Neural progenitor cell (in vitro differentiated cells): Measurements from ENCODE around the gene TYSND1. TPM values are rescaled to one million over a fixed set of nuclear protein-coding genes. Genes with fewer than 3 reads are reported as not detected.

Experiments
- DNase-seq: peaks from one replicate; pipeline ENCODE4 v3.0.0-alpha.2; 2016; ENCODE audit warnings: low spot score
- H2AFZ ChIP-seq: fragments of 200-600 bp; sonication (generic); replicated peaks from 2 replicates; pipeline ENCODE4 v1.6.1; 2016; ENCODE audit warnings: antibody characterized with exemption
- H3F3A ChIP-seq: fragments of 200-600 bp; sonication (generic); 2 replicates; pipeline ENCODE4 v1.6.1; 2016; ENCODE audit warnings: antibody characterized with exemption, low read depth
- H3K27ac ChIP-seq: fragments of 200-600 bp; sonication (generic); 2 replicates; pipeline ENCODE4 v1.5.1; 2016; ENCODE audit warnings: mild to moderate bottlenecking
- H3K27me3 ChIP-seq: fragments of 200-600 bp; sonication (generic); 2 replicates; pipeline ENCODE4 v1.6.1; 2016; ENCODE audit warnings: mild to moderate bottlenecking, moderate library complexity
- H3K36me3 ChIP-seq: fragments of 200-600 bp; sonication (generic); 2 replicates; pipeline ENCODE4 v1.5.1; 2016
- H3K4me1 ChIP-seq: fragments of 200-600 bp; sonication (generic); 2 replicates; pipeline ENCODE4 v1.6.1; 2016; ENCODE audit warnings: mixed run types
- H3K4me2 ChIP-seq: fragments of 200-600 bp; sonication (generic); 2 replicates; pipeline ENCODE4 v1.6.1; 2016
- H3K4me3 ChIP-seq: fragments of 200-600 bp; sonication (generic); 2 replicates; pipeline ENCODE4 v1.5.1; 2016
- H3K79me2 ChIP-seq: fragments of 200-600 bp; sonication (generic); 2 replicates; pipeline ENCODE4 v1.6.1; 2016; ENCODE audit warnings: low read depth
- H3K9ac ChIP-seq: fragments of 200-600 bp; sonication (generic); 2 replicates; pipeline ENCODE4 v1.6.1; 2016
- H3K9me3 ChIP-seq: fragments of 200-600 bp; sonication (generic); 2 replicates; pipeline ENCODE4 v1.5.1; 2016; ENCODE audit warnings: low read depth
- H4K20me1 ChIP-seq: fragments of 200-600 bp; sonication (generic); 2 replicates; pipeline ENCODE4 v1.6.1; 2016; ENCODE audit warnings: low read depth
- H3K27ac Mint-ChIP-seq: 3 replicates; pipeline ENCODE4 v1.8.0; 2021; ENCODE audit warnings: mixed read lengths
- H3K27me3 Mint-ChIP-seq: 2 replicates; pipeline ENCODE4 v1.8.0; 2022; ENCODE audit warnings: low read depth, mild to moderate bottlenecking, inconsistent platforms, moderate library complexity, mixed read lengths; ENCODE audit not compliant: insufficient read depth
- H3K36me3 Mint-ChIP-seq: 3 replicates; pipeline ENCODE4 v1.8.0; 2021; ENCODE audit warnings: mixed read lengths
- H3K4me1 Mint-ChIP-seq: 3 replicates; pipeline ENCODE4 v1.8.0; 2021; ENCODE audit warnings: mixed read lengths
- H3K4me3 Mint-ChIP-seq: 3 replicates; pipeline ENCODE4 v1.8.0; 2021; ENCODE audit warnings: mild to moderate bottlenecking, moderate library complexity, mixed read lengths
- H3K9me3 Mint-ChIP-seq: 3 replicates; pipeline ENCODE4 v1.8.0; 2020; ENCODE audit warnings: mixed read lengths
- CTCF ChIP-seq: fragments of 200-600 bp; sonication (generic); IDR thresholded peaks from 2 replicates; pipeline ENCODE4 v1.5.1; 2017; ENCODE audit warnings: antibody characterized with exemption, mild to moderate bottlenecking
- EZH2 ChIP-seq: fragments of 200-600 bp; sonication (generic); IDR thresholded peaks from 2 replicates; pipeline ENCODE4 v1.6.1; 2017; ENCODE audit warnings: antibody characterized with exemption, mild to moderate bottlenecking, moderate library complexity
- EZH2phosphoT487 ChIP-seq: fragments of 200-600 bp; sonication (generic); IDR thresholded peaks from 2 replicates; pipeline ENCODE4 v1.6.1; 2017; ENCODE audit warnings: antibody characterized with exemption
- total RNA-seq: library from RNA; depleted of rRNA; stranded (reverse); fragments of >200 nt; gene quantifications from 2 replicates; pipeline ENCODE4 v1.2.3, GENCODE V29; 2015; ENCODE audit warnings: low replicate concordance

Gene TYSND1
- 7.7 and 17.4 TPM in 2 replicates for total RNA-seq

- Mint-ChIP-seq H3K9me3 (no peaks in the 10 kb centered on the region), H3K4me1 (peaks cover 26% of the 10 kb centered on the region), H3K27me3 (peaks cover 4% of the 10 kb centered on the region), H3K4me3 (peak within 1 kb of the TSS; percentile 84), H3K36me3 (peaks cover 14% of the 10 kb centered on the region), H3K27ac (peak within 1 kb of the TSS; percentile 82)
- TF ChIP-seq EZH2 (no peak), CTCF (peak; percentile 56)
- peak within 1 kb of the TSS; percentile 42 for H3K9ac ChIP-seq
- H3K36me3 ChIP-seq, result no peaks in the 10 kb centered on the region
- peak; percentile 99 for DNase-seq
- H3K4me1 ChIP-seq, result peaks cover 4% of the 10 kb centered on the region
- H3K4me3 ChIP-seq, result peak within 1 kb of the TSS; percentile 58
- peaks cover 15% of the 10 kb centered on the region for H3F3A ChIP-seq
- peaks cover 17% of the 10 kb centered on the region for H4K20me1 ChIP-seq
- H3K27ac ChIP-seq, result peak within 1 kb of the TSS; percentile 93
- no peaks in the 10 kb centered on the region for H3K9me3 ChIP-seq
- H3K79me2 ChIP-seq, result peaks cover 10% of the 10 kb centered on the region
- peak within 1 kb of the TSS; percentile 89 for H2AFZ ChIP-seq
- peak within 1 kb of the TSS; percentile 88 for H3K4me2 ChIP-seq
- H3K27me3 ChIP-seq, result no peaks in the 10 kb centered on the region
Measured at GRCh38 chr10:70146489-70147258, at the start of gene TYSND1. Gene TYSND1 (minus strand): TSS chr10:70146700. CDS start chr10:70146586, 114 bp downstream.

DNA sequence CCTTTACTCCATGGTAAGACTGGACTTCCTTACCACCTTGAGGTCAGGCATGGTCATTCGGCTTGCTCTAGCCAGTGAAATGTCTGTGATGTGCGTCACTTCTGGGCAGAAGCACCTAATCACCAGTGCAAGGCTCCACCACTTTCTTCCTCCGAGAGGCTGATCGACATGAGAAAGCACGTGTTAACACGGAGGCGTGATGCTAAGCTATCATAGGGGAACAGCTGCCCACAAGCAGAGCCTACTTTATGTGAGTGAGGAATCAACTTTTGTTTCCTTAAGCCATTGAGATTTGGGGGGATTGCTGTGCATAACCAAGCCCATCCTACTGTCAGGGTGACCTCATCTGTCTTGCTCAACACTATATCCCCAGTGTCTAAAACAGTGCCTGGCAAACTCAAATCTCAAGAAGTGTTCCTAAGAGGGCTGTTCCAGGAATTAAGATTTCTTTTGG lies 46.9 kb upstream of the TYSND1 start:
- Histone ChIP-seq H3F3A (no peaks in the 10 kb centered on the region), H3K9me3 (no peaks in the 10 kb centered on the region), H4K20me1 (no peaks in the 10 kb centered on the region), H3K79me2 (no peaks in the 10 kb centered on the region), H3K27me3 (no peaks in the 10 kb centered on the region), H3K4me1 (no peaks in the 10 kb centered on the region), H3K4me3 (no peak overlapping the region), H2AFZ (no peak overlapping the region), H3K4me2 (no peak overlapping the region), H3K27ac (no peak overlapping the region), H3K9ac (no peak overlapping the region), H3K36me3 (no peaks in the 10 kb centered on the region)
- Mint-ChIP-seq H3K4me3 (no peak overlapping the region), H3K27ac (peak overlapping the region; percentile 74), H3K4me1 (no peaks in the 10 kb centered on the region), H3K9me3 (peaks cover 3% of the 10 kb centered on the region), H3K36me3 (peaks cover 7% of the 10 kb centered on the region), H3K27me3 (peaks cover 3% of the 10 kb centered on the region)
- DNase-seq, result no peak
- no peak for TF ChIP-seq EZH2
- TF ChIP-seq EZH2phosphoT487, result no peak
- no peak for TF ChIP-seq CTCF

- Mint-ChIP-seq H3K4me1 (no peaks in the 10 kb centered on the region), H3K4me3 (no peak overlapping the region), H3K36me3 (no peaks in the 10 kb centered on the region), H3K27me3 (peaks cover 3% of the 10 kb centered on the region), H3K9me3 (no peaks in the 10 kb centered on the region), H3K27ac (no peak overlapping the region)
- no peak for DNase-seq
- Histone ChIP-seq H3K4me3 (no peak overlapping the region), H3K36me3 (no peaks in the 10 kb centered on the region), H2AFZ (no peak overlapping the region), H3F3A (no peaks in the 10 kb centered on the region), H4K20me1 (no peaks in the 10 kb centered on the region), H3K4me2 (no peak overlapping the region), H3K27ac (no peak overlapping the region), H3K9ac (no peak overlapping the region), H3K9me3 (no peaks in the 10 kb centered on the region), H3K27me3 (no peaks in the 10 kb centered on the region), H3K4me1 (no peaks in the 10 kb centered on the region), H3K79me2 (no peaks in the 10 kb centered on the region)
- TF ChIP-seq EZH2 (no peak), CTCF (no peak), EZH2phosphoT487 (no peak)
Measured at GRCh38 chr10:70192326-70192968, 45.9 kb upstream of the TYSND1 start.
